Measurements from ENCODE around the gene PSENEN.

PSENEN gene, protein sequence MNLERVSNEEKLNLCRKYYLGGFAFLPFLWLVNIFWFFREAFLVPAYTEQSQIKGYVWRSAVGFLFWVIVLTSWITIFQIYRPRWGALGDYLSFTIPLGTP

DNA sequence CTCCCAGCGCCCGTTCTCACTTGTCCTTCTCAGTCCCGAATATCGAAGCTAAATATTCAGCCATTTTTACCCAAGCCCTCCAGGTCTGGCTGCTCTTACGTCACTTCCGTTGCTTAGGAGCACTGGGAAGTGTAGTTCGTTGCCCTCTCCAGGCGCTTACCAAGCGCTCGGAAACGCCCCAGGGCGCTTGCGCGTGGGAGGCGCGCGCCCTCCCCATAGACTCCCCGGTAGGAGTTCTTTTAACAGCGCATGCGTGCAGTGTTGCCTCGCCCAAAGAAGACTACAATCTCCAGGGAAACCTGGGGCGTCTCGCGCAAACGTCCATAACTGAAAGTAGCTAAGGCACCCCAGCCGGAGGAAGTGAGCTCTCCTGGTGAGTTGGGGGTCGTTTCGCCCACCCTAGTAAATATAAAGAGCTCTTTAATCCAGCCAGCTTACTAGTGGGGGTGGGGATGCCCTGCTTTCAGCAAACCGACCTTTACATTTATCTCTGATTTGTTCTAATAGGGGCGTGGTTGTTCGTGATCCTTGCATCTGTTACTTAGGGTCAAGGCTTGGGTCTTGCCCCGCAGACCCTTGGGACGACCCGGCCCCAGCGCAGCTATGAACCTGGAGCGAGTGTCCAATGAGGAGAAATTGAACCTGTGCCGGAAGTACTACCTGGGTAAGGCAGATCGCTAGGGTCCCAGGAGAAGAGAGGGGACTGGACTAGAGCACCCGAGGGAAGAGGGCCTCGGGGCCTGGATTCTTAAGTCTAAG is at the start of gene PSENEN, which contains the start of gene U2AF1L4:
Gene PSENEN, plus strand, starts transcription at position 324 of the 759 bp plus-strand sequence. Its CDS starts 280 bp downstream, at position 604.
Gene U2AF1L4, minus strand, starts transcription at position 91 of the 759 bp plus-strand sequence. Its CDS starts 27 bp downstream, at position 64.
- Histone ChIP-seq H3K27ac (ENCODE audit: low read depth, low read length) (peak within 1 kb of the TSS; percentile 99), H3K4me1 (ENCODE audit: control insufficient read depth in 5 of 5, insufficient read depth in 5 of 5, low read length in 5 of 5) (peaks cover 20 to 60% (median 50%) of the 10 kb centered on the region in 5 donors), H3K4me3 (ENCODE audit: low read depth in 1 of 5, low read length in 5 of 5) (peak within 1 kb of the TSS; percentile 79 to 94 (median 88)), H3K9me3 (ENCODE audit: control insufficient read depth in 5 of 5, low read length in 5 of 5) (peaks cover 0 to 2% (median 0%) of the 10 kb centered on the region in 5 donors), H3K27me3 (ENCODE audit: control insufficient read depth in 5 of 5, insufficient read depth in 4 of 5, low read length in 5 of 5) (peaks cover 0 to 4% (median 0%) of the 10 kb centered on the region in 5 donors), H3K36me3 (ENCODE audit: control insufficient read depth in 5 of 5, insufficient read depth in 5 of 5, low read length in 5 of 5) (peaks cover 0 to 15% (median 4%) of the 10 kb centered on the region in 5 donors), H3K9ac (ENCODE audit: low read length in 5 of 5) (peak within 1 kb of the TSS; percentile 76 to 96 (median 89))

DNA sequence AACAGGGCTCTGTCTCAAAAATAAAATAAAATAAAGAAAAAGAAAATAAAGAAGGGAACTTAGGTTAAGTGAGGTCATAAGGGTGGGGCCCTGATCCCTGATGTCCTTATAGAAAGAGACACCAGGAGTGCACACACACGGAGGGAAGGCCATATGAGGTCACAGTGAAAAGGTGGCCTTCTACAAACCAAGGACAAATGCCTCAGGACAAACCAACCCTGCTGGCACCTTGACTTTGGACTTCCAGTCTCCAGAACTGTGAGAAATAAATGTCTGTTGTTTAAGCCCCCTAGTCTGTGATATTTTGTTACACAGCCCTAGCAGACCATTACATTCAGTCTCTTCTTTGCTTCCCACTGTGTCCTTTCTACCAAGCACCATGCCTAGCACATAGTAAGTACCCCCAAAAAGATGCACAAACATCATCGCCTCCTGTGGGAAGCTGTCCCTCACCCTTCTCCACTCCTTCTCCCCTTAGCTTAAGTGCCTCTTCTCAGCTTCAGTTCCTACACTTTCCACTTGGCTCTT is 49.5 kb upstream of the PSENEN start:
- Histone ChIP-seq H3K9me3 (ENCODE audit: control insufficient read depth in 5 of 5, low read length in 5 of 5) (peaks cover 0 to 4% (median 0%) of the 10 kb centered on the region in 5 donors), H3K27me3 (ENCODE audit: control insufficient read depth in 5 of 5, insufficient read depth in 4 of 5, low read length in 5 of 5) (no peaks in the 10 kb centered on the region), H3K36me3 (ENCODE audit: control insufficient read depth in 5 of 5, insufficient read depth in 5 of 5, low read length in 5 of 5) (no peaks in the 10 kb centered on the region), H3K9ac (ENCODE audit: low read length in 5 of 5) (no peak overlapping the region), H3K4me3 (ENCODE audit: low read depth in 1 of 5, low read length in 5 of 5) (no peak overlapping the region), H3K4me1 (ENCODE audit: control insufficient read depth in 5 of 5, insufficient read depth in 5 of 5, low read length in 5 of 5) (peaks cover 0 to 3% (median 0%) of the 10 kb centered on the region in 5 donors), H3K27ac (ENCODE audit: low read depth, low read length) (no peak overlapping the region)

DNA sequence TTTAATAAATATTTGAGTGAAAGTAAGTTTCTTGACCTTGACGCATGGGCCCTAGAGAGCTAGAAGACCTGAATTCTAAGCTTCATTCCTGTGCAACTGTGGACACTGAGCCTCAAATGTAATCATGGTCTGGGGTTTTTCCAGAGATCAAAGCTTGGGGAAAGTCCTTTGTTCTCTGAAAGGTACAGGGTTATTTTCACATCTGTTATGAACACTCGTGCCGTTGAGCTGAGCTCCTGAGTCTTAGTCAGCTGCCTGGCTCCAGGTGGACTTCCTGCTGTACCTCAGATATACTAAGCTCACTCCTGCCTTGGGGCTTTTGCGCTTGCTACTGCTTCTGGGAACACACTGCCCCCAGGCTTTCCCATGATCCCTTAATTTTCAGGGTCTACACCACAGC is 48.6 kb upstream of the PSENEN start:
- Histone ChIP-seq H3K27ac (ENCODE audit: low read depth, low read length) (no peak overlapping the region), H3K4me3 (ENCODE audit: low read depth in 1 of 5, low read length in 5 of 5) (no peak overlapping the region), H3K9ac (ENCODE audit: low read length in 5 of 5) (no peak overlapping the region), H3K27me3 (ENCODE audit: control insufficient read depth in 5 of 5, insufficient read depth in 4 of 5, low read length in 5 of 5) (no peaks in the 10 kb centered on the region), H3K36me3 (ENCODE audit: control insufficient read depth in 5 of 5, insufficient read depth in 5 of 5, low read length in 5 of 5) (no peaks in the 10 kb centered on the region), H3K9me3 (ENCODE audit: control insufficient read depth in 5 of 5, low read length in 5 of 5) (peaks cover 0 to 4% (median 0%) of the 10 kb centered on the region in 5 donors), H3K4me1 (ENCODE audit: control insufficient read depth in 5 of 5, insufficient read depth in 5 of 5, low read length in 5 of 5) (peaks cover 0 to 4% (median under 1%) of the 10 kb centered on the region in 5 donors)

DNA sequence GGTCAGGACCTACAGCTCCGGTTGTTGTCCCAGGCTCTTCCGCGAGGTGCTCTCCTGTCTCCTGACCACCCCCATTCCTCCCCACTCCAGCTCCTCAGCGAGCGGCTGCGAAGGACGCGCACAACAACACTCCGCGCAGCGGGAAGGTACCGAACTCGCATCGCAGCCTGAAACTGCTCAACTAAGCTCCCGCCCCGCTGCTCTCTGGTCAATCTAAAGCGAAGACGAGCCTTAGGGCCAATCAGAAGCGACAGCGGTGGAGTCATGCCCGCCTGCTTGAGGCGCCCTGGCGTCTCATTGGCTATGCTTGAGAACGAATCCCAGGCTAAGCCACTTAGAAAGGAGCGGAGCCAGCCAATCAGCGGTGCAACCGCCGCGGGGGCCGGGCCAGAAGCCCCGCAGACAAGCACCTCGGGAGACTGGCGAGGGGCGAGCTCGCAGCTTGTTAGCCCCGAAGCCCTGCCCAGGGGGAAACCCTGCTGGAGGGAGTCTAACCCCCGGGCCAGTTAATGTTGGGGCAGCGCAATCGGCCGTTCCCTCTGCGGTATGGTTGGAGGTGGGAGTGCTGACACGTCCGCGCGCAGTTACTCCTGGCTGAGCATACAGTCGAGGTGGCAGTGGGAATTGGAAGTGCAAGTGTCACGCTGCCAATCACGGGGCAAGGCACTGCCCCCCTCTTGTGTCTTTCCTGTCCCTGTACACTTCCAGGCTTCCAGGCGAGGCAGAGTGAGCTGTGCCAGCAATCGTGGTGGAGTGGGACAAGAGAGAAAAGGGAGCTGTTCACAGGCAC is 43.0 kb upstream of the PSENEN start:
- H3K4me3 ChIP-seq (ENCODE audit: low read depth in 1 of 5, low read length in 5 of 5), result peak overlapping the region; percentile 72 to 97 (median 85)
- H3K27ac ChIP-seq (ENCODE audit: low read depth, low read length), result no peak overlapping the region
- H3K27me3 ChIP-seq (ENCODE audit: control insufficient read depth in 5 of 5, insufficient read depth in 4 of 5, low read length in 5 of 5), result peaks cover 0 to 5% (median 4%) of the 10 kb centered on the region in 5 donors
- H3K4me1 ChIP-seq (ENCODE audit: control insufficient read depth in 5 of 5, insufficient read depth in 5 of 5, low read length in 5 of 5), result peaks cover 2 to 16% (median 10%) of the 10 kb centered on the region in 5 donors
- no peaks in the 10 kb centered on the region for H3K9me3 ChIP-seq (ENCODE audit: control insufficient read depth in 5 of 5, low read length in 5 of 5)
- H3K36me3 ChIP-seq (ENCODE audit: control insufficient read depth in 5 of 5, insufficient read depth in 5 of 5, low read length in 5 of 5), result no peaks in the 10 kb centered on the region
- H3K9ac ChIP-seq (ENCODE audit: low read length in 5 of 5), result peak overlapping the region; percentile 35 to 82 (median 74)

DNA sequence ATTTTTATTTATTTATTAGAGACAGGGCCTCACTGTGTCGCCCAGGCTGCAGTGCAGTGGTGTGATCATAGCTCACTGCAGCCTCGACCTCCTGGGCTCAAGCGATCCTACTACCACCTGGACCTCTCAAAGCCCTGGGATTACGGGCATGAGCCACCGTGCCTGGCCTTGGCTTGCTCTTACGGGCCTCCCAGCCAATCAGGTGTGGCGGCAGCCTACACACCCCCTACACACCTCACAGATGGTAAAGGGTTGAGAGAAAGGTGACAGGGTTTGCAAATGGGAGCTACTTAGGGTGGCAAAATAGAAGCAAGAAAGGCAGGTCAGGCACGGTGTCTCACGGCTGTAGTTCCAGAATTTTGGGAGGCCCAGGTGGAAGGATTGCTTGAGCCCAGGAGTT is 42.1 kb upstream of the PSENEN start:
- Histone ChIP-seq H3K9ac (ENCODE audit: low read length in 5 of 5) (no peak overlapping the region), H3K27me3 (ENCODE audit: control insufficient read depth in 5 of 5, insufficient read depth in 4 of 5, low read length in 5 of 5) (peaks cover 0 to 8% (median 4%) of the 10 kb centered on the region in 5 donors), H3K36me3 (ENCODE audit: control insufficient read depth in 5 of 5, insufficient read depth in 5 of 5, low read length in 5 of 5) (no peaks in the 10 kb centered on the region), H3K4me3 (ENCODE audit: low read depth in 1 of 5, low read length in 5 of 5) (no peak overlapping the region), H3K27ac (ENCODE audit: low read depth, low read length) (no peak overlapping the region), H3K9me3 (ENCODE audit: control insufficient read depth in 5 of 5, low read length in 5 of 5) (no peaks in the 10 kb centered on the region), H3K4me1 (ENCODE audit: control insufficient read depth in 5 of 5, insufficient read depth in 5 of 5, low read length in 5 of 5) (peaks cover 2 to 16% (median 10%) of the 10 kb centered on the region in 5 donors)

DNA sequence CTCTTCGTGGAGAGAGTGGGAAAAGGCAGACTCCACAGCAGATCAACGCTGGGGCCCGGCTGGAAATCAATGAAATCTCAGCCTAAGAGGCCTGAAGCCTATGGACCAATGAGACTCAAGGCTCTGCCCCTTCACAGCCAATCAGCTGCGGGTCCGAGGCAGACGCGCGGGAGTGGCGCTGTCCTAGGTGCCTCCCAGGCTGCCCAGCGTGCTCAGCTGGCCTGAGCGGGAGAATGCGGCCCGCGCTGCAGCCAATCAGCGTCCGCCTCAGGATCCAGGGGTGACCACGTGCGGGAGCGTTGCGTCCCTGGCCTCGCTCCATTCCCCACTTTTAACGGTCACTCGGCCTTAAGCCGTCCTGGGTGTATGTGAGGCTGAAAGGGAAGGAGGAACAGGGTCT is 41.2 kb upstream of the PSENEN start, which contains the start of gene ZBTB32:
Gene ZBTB32, plus strand, starts transcription at position 341 of the 400 bp plus-strand sequence. CDS start 10,069 bp downstream, outside the sequence.
- Histone ChIP-seq H3K27ac (ENCODE audit: low read depth, low read length) (no peak within 1 kb of the TSS), H3K4me1 (ENCODE audit: control insufficient read depth in 5 of 5, insufficient read depth in 5 of 5, low read length in 5 of 5) (peaks cover 2 to 16% (median 10%) of the 10 kb centered on the region in 5 donors), H3K9ac (ENCODE audit: low read length in 5 of 5) (no peak within 1 kb of the TSS), H3K27me3 (ENCODE audit: control insufficient read depth in 5 of 5, insufficient read depth in 4 of 5, low read length in 5 of 5) (peaks cover 0 to 9% (median 4%) of the 10 kb centered on the region in 5 donors), H3K9me3 (ENCODE audit: control insufficient read depth in 5 of 5, low read length in 5 of 5) (no peaks in the 10 kb centered on the region), H3K4me3 (ENCODE audit: low read depth in 1 of 5, low read length in 5 of 5) (no peak within 1 kb of the TSS), H3K36me3 (ENCODE audit: control insufficient read depth in 5 of 5, insufficient read depth in 5 of 5, low read length in 5 of 5) (no peaks in the 10 kb centered on the region)

DNA sequence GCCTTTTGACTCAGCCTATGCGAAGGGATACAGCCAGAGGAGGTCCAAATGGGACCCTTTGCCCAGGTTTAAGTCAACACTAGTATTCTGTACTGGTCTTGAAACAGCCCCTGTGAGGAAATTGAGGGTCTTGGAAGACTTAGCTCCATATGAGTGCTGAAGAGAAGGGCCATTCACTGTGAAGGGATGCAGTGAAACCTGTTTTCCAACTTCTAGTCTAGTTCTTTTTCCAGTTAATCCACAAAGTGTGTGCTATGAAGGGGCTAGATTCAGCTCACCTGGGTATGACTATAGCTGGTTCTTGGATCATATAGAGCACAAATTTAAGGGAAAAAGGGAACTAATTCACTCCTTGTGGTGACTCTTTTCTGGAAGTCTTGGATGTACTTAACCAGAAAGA is 37.1 kb upstream of the PSENEN start:
- Histone ChIP-seq H3K27ac (ENCODE audit: low read depth, low read length) (no peak overlapping the region), H3K36me3 (ENCODE audit: control insufficient read depth in 5 of 5, insufficient read depth in 5 of 5, low read length in 5 of 5) (no peaks in the 10 kb centered on the region), H3K4me3 (ENCODE audit: low read depth in 1 of 5, low read length in 5 of 5) (no peak overlapping the region), H3K4me1 (ENCODE audit: control insufficient read depth in 5 of 5, insufficient read depth in 5 of 5, low read length in 5 of 5) (no peaks in the 10 kb centered on the region), H3K9ac (ENCODE audit: low read length in 5 of 5) (no peak overlapping the region), H3K9me3 (ENCODE audit: control insufficient read depth in 5 of 5, low read length in 5 of 5) (no peaks in the 10 kb centered on the region), H3K27me3 (ENCODE audit: control insufficient read depth in 5 of 5, insufficient read depth in 4 of 5, low read length in 5 of 5) (peaks cover 0 to 9% (median 5%) of the 10 kb centered on the region in 5 donors)

DNA sequence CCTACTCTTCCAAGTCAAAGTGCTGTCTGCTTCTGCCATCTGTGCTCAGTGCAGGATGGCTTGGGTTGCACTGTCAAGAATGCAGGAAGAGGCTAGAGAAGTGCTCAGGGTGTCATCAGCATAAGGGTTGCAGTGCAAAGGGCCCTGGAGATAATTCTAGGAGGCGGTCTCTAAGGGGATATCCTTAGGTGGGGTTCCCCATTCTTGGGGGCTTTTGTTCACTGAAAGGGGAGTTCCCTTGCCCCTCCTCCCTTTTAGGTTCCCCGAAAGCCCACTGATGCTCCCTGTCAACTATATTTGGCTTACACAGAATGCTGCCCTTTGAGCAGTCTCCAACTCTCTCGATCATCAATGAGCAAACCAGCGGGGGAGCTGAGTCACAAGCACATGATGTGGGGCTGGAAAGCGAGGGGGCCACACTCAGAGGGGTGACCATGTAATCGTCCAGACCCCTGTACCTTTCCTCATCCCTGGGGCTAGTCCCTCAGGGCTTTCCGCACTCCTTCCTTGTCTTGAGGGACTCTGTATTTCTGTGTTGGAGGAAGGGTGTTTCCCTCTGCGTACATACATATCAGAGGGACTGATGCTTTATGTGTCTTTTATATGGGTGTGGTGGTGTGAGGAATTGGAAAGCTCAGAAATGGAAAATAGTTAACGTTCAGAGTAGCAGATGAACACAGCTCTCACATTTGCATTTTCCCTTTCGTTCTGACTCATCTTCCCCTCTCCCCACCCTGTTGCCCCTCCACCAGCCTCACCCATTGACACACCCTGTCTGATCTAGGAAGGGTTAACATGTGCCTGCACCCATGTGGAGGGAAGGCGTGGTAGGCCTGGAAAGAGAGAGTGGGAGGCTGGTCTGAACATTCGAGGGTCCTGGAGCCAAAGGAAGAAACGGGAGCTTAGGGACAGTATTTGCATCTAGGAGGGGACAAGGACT is 34.4 kb upstream of the PSENEN start:
- peaks cover 0 to 7% (median 6%) of the 10 kb centered on the region in 5 donors for H3K4me1 ChIP-seq (ENCODE audit: control insufficient read depth in 5 of 5, insufficient read depth in 5 of 5, low read length in 5 of 5)
- H3K27ac ChIP-seq (ENCODE audit: low read depth, low read length), result no peak overlapping the region
- no peaks in the 10 kb centered on the region for H3K36me3 ChIP-seq (ENCODE audit: control insufficient read depth in 5 of 5, insufficient read depth in 5 of 5, low read length in 5 of 5)
- H3K4me3 ChIP-seq (ENCODE audit: low read depth in 1 of 5, low read length in 5 of 5), result no peak overlapping the region
- H3K9ac ChIP-seq (ENCODE audit: low read length in 5 of 5), result no peak overlapping the region
- H3K27me3 ChIP-seq (ENCODE audit: control insufficient read depth in 5 of 5, insufficient read depth in 4 of 5, low read length in 5 of 5), result peaks cover 0 to 5% (median 0%) of the 10 kb centered on the region in 5 donors
- no peaks in the 10 kb centered on the region for H3K9me3 ChIP-seq (ENCODE audit: control insufficient read depth in 5 of 5, low read length in 5 of 5)
